ENCODE results near the gene APBA1. TPM values are rescaled to one million over a fixed set of nuclear protein-coding genes. Genes with fewer than 3 reads are reported as not detected.
"Not testable (repeated sequence)": the region's sequence is repeated elsewhere in the genome, so short reads cannot be mapped to it uniquely, and the experiment has no call there.

APBA1 gene
- total RNA-seq, 1 experiment from 2014 or later, result 0.05 TPM

DNA sequence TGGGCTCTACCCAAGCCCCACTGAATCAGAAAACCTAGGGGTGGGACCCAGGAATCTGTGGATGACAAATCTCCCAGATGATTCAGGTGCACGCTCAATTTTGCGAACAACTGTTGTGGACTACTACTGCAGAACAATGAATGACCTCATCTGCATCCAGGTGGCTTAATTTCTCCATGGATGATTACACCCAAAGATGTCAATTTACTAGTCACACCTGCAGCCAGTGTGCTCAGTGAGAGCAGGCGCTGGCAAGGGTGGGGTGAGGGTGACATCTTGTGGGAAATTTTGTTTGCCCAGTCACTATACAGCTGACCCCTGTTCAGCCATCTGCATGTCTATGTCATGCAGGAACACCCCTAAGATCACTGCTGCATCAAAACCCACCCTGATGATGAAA, 229.0 kb downstream of the APBA1 start:
- ChIA-PET CTCF (no interaction called here), POLR2A (no interaction called here)
- intact Hi-C loops (cut with micrococcal nuclease; ENCODE audit: unreplicated experiment), result no loop called here
- TF ChIP-seq SIN3A (IDR thresholded peaks at IDR 0.05; ENCODE audit: borderline replicate concordance, insufficient read depth, low read depth, low read length) (no peak), TCF7L2 (IDR thresholded peaks at IDR 0.05; ENCODE audit: low read depth, low read length) (no peak), POLR2AphosphoS5 (IDR thresholded peaks at IDR 0.05; ENCODE audit: low read depth, low read length) (no peak)
- TF ChIP-seq, protein P1, sequence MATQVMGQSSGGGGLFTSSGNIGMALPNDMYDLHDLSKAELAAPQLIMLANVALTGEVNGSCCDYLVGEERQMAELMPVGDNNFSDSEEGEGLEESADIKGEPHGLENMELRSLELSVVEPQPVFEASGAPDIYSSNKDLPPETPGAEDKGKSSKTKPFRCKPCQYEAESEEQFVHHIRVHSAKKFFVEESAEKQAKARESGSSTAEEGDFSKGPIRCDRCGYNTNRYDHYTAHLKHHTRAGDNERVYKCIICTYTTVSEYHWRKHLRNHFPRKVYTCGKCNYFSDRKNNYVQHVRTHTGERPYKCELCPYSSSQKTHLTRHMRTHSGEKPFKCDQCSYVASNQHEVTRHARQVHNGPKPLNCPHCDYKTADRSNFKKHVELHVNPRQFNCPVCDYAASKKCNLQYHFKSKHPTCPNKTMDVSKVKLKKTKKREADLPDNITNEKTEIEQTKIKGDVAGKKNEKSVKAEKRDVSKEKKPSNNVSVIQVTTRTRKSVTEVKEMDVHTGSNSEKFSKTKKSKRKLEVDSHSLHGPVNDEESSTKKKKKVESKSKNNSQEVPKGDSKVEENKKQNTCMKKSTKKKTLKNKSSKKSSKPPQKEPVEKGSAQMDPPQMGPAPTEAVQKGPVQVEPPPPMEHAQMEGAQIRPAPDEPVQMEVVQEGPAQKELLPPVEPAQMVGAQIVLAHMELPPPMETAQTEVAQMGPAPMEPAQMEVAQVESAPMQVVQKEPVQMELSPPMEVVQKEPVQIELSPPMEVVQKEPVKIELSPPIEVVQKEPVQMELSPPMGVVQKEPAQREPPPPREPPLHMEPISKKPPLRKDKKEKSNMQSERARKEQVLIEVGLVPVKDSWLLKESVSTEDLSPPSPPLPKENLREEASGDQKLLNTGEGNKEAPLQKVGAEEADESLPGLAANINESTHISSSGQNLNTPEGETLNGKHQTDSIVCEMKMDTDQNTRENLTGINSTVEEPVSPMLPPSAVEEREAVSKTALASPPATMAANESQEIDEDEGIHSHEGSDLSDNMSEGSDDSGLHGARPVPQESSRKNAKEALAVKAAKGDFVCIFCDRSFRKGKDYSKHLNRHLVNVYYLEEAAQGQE (IDR thresholded peaks at IDR 0.05; ENCODE audit: insufficient read depth in 1 of 2, low read depth in 2 of 2, low read length in 1 of 2), result no peak
- TF ChIP-seq, protein P2, sequence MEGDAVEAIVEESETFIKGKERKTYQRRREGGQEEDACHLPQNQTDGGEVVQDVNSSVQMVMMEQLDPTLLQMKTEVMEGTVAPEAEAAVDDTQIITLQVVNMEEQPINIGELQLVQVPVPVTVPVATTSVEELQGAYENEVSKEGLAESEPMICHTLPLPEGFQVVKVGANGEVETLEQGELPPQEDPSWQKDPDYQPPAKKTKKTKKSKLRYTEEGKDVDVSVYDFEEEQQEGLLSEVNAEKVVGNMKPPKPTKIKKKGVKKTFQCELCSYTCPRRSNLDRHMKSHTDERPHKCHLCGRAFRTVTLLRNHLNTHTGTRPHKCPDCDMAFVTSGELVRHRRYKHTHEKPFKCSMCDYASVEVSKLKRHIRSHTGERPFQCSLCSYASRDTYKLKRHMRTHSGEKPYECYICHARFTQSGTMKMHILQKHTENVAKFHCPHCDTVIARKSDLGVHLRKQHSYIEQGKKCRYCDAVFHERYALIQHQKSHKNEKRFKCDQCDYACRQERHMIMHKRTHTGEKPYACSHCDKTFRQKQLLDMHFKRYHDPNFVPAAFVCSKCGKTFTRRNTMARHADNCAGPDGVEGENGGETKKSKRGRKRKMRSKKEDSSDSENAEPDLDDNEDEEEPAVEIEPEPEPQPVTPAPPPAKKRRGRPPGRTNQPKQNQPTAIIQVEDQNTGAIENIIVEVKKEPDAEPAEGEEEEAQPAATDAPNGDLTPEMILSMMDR (IDR thresholded peaks at IDR 0.05), result no peak
- no peaks in the 10 kb centered on the region for H3K27me3 ChIP-seq (ENCODE audit: control insufficient read depth, insufficient read depth, low read length)
- no peaks in the 10 kb centered on the region for H3K36me3 ChIP-seq (ENCODE audit: control insufficient read depth, insufficient read depth, low read length)
- no peaks in the 10 kb centered on the region for H3K4me1 ChIP-seq (ENCODE audit: control insufficient read depth, insufficient read depth, low read length)
- no peaks in the 10 kb centered on the region for H3K9me3 ChIP-seq (ENCODE audit: control insufficient read depth, insufficient read depth, low read depth, low read length)
- in situ Hi-C loops (cut with HindIII; ENCODE audit: low pct_unique_long_range_greater_than_20kb, low sequenced_read_pairs), result no loop called here
- DNase-seq (ENCODE audit: low read depth, low spot score) (no peak), ATAC-seq (no peak)
- no peak overlapping the region for H3K27ac ChIP-seq (ENCODE audit: low read length)
- no peak overlapping the region for H3K4me3 ChIP-seq (ENCODE audit: low read depth in 2 of 2, low read length in 2 of 2)
- no TSS peak for BruUV-seq (replicated peaks)

DNA sequence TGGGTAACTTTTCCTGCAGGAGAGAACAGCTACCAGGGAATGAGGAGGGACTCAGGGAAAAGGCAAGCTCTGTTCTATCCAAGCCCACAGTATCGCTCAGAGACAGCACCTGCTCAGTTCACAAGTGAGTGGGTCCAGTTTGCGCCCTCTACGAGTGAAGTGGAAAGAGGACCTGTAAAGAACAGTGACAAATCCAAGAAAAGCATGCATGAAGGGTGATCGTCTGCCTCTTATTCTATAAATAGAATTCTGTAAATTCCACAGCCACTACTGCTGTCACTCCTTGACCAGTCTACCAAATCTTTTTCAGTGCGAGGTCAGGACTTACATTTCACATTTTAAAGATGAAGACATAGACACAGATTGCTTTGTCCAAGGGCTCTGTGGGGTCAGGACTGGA, 229.7 kb downstream of the APBA1 start:
- TF ChIP-seq, protein P1 (IDR thresholded peaks at IDR 0.05; ENCODE audit: insufficient read depth in 1 of 2, low read depth in 2 of 2, low read length in 1 of 2), result no peak
- TF ChIP-seq POLR2AphosphoS5 (IDR thresholded peaks at IDR 0.05; ENCODE audit: low read depth, low read length), result no peak
- TF ChIP-seq SIN3A (IDR thresholded peaks at IDR 0.05; ENCODE audit: borderline replicate concordance, insufficient read depth, low read depth, low read length), result no peak
- TF ChIP-seq, protein P2 (IDR thresholded peaks at IDR 0.05), result no peak
- no peak for TF ChIP-seq TCF7L2 (IDR thresholded peaks at IDR 0.05; ENCODE audit: low read depth, low read length)
- Histone ChIP-seq H3K27me3 (ENCODE audit: control insufficient read depth, insufficient read depth, low read length) (no peaks in the 10 kb centered on the region), H3K27ac (ENCODE audit: low read length) (no peak overlapping the region), H3K9me3 (ENCODE audit: control insufficient read depth, insufficient read depth, low read depth, low read length) (no peaks in the 10 kb centered on the region), H3K4me3 (ENCODE audit: low read depth in 2 of 2, low read length in 2 of 2) (no peak overlapping the region), H3K36me3 (ENCODE audit: control insufficient read depth, insufficient read depth, low read length) (no peaks in the 10 kb centered on the region), H3K4me1 (ENCODE audit: control insufficient read depth, insufficient read depth, low read length) (no peaks in the 10 kb centered on the region)
- no TSS peak for BruUV-seq (replicated peaks)
- ChIA-PET CTCF (no interaction called here), POLR2A (no interaction called here)
- intact Hi-C loops (cut with micrococcal nuclease; ENCODE audit: unreplicated experiment) (no loop called here), in situ Hi-C loops (cut with HindIII; ENCODE audit: low pct_unique_long_range_greater_than_20kb, low sequenced_read_pairs) (no loop called here)
- no peak for ATAC-seq
- DNase-seq (ENCODE audit: low read depth, low spot score), result no peak

DNA sequence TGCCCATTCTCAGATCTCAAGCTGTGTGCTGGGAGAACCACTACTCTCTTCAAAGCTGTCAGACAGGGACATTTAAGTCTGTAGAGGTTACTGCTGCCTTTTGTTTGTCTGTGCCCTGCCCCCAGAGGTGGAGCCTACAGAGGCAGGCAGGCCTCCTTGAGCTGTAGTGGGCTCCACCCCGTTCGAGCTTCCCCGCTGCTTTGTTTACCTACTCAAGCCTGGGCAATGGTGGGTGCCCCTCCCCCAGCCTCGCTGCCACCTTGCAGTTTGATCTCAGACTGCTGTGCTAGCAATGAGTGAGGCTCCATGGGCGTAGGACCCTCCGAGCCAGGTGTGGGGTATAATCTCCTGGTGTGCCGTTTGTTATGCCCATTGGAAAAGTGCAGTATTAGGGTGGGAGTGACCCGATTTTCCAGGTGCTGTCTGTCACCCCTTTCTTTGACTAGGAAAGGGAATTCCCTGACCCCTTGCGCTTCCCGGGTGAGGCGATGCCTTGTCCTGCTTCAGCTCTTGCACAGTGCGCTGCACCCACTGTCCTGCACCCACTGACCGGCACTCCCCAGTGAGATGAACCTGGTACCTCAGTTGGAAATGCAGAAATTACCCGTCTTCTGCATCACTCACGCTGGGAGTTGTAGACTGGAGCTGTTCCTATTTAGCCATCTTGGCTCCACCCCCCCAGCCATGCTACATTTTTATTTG, 231.8 kb downstream of the APBA1 start:
- H3K4me1 ChIP-seq (ENCODE audit: control insufficient read depth, insufficient read depth, low read length); intact Hi-C loops (cut with micrococcal nuclease; ENCODE audit: unreplicated experiment); in situ Hi-C loops (cut with HindIII; ENCODE audit: low pct_unique_long_range_greater_than_20kb, low sequenced_read_pairs); CTCF ChIA-PET; H3K36me3 ChIP-seq (ENCODE audit: control insufficient read depth, insufficient read depth, low read length); H3K9me3 ChIP-seq (ENCODE audit: control insufficient read depth, insufficient read depth, low read depth, low read length); H3K27me3 ChIP-seq (ENCODE audit: control insufficient read depth, insufficient read depth, low read length); ATAC-seq; H3K27ac ChIP-seq (ENCODE audit: low read length); H3K4me3 ChIP-seq (ENCODE audit: low read depth in 2 of 2, low read length in 2 of 2); POLR2A ChIA-PET; DNase-seq (ENCODE audit: low read depth, low spot score); BruUV-seq (replicated peaks): not testable (repeated sequence)
